ENCODE measurements around the gene NR1D2. TPM values are rescaled to one million over a fixed set of nuclear protein-coding genes. Genes with fewer than 3 reads are reported as not detected.

Gene NR1D2
- total RNA-seq, 1 donor = 70.6 TPM

DNA sequence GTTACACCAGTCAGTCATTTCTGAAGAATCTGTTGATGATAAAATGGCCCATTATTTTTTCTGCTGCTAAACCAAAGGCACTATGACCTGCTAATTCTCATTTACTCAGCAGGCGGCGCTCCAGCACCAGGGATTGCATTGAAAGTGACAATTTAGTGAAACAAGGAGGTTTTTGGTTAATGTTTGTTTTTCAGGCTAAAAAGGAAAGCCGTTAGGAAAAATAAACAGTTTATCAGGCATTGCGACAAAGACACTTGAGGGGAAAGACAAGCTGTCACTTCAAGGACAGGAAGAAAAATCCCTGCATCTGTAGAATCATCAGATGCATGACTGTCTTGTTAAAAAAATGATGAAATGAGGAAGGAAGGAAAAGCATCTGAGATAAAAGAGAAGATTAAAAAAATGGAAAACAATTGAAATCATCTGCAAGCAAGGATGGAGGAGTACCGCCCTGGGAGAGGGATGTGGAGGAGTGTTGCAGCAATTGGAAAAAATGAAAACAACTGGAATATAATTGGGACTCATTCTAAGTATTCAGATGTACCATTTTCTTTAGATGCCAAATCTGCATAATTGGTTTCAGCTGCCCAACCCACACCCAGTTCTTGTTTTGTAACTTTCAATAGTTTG, 54.0 kb downstream of the NR1D2 start:
- Histone ChIP-seq H4K20me1 (ENCODE audit: insufficient read depth, low read length) (no peaks in the 10 kb centered on the region), H3K27ac (ENCODE audit: low read depth, low read length) (no peak overlapping the region), H2AFZ (ENCODE audit: low read length) (no peak overlapping the region), H3K36me3 (ENCODE audit: insufficient read depth, low read length) (no peaks in the 10 kb centered on the region), H3K9me3 (ENCODE audit: low read depth, low read length) (no peaks in the 10 kb centered on the region), H3K27me3 (ENCODE audit: insufficient read depth, low read length) (peaks cover 12% of the 10 kb centered on the region), H3K4me2 (ENCODE audit: insufficient read depth, low read length) (peak overlapping the region; percentile 10), H3K4me3 (ENCODE audit: insufficient read depth, low read length) (no peak overlapping the region), H3K4me1 (ENCODE audit: insufficient read depth, low read length) (no peaks in the 10 kb centered on the region), H3K79me2 (ENCODE audit: insufficient read depth, low read length) (no peaks in the 10 kb centered on the region)
- DNase-seq (ENCODE audit: insufficient read length, low spot score, missing footprints) = peak; percentile 60
- peak; percentile 94 for TF ChIP-seq CTCF (IDR thresholded peaks at IDR 0.05; ENCODE audit: extremely low read depth, low read depth, low read length)

GRCh38 chr3:24002129-24002528, 57.0 kb downstream of the NR1D2 start:
- Histone ChIP-seq H3K27me3 (ENCODE audit: insufficient read depth, low read length) (peaks cover 12% of the 10 kb centered on the region), H3K27ac (ENCODE audit: low read depth, low read length) (no peak overlapping the region), H3K4me1 (ENCODE audit: insufficient read depth, low read length) (no peaks in the 10 kb centered on the region), H2AFZ (ENCODE audit: low read length) (no peak overlapping the region), H3K36me3 (ENCODE audit: insufficient read depth, low read length) (no peaks in the 10 kb centered on the region), H3K4me3 (ENCODE audit: insufficient read depth, low read length) (no peak overlapping the region), H4K20me1 (ENCODE audit: insufficient read depth, low read length) (no peaks in the 10 kb centered on the region), H3K4me2 (ENCODE audit: insufficient read depth, low read length) (no peak overlapping the region), H3K9me3 (ENCODE audit: low read depth, low read length) (no peaks in the 10 kb centered on the region), H3K79me2 (ENCODE audit: insufficient read depth, low read length) (no peaks in the 10 kb centered on the region)
- TF ChIP-seq CTCF (IDR thresholded peaks at IDR 0.05; ENCODE audit: extremely low read depth, low read depth, low read length) = no peak
- peak; percentile 25 for DNase-seq (ENCODE audit: insufficient read length, low spot score, missing footprints)

DNA sequence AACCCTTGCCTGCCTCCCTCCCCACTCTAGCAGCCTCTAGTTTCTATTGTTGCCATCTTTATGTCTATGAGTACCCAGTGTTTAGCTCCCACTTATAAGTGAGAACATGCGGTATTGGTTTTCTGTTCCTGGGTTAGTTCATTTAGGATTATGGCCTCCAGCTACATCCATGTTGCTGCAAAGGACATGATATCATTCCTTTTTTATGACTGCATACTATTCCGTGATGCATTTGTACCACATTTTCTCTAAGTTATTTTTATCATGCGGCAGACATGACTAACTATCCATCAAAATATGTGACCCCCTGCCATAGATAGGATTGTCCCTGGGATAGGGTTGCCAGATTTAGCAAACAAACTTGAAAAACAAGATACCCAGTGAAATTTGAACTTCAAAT, 58.4 kb downstream of the NR1D2 start:
- Histone ChIP-seq H3K4me3 (ENCODE audit: insufficient read depth, low read length) (no peak overlapping the region), H3K36me3 (ENCODE audit: insufficient read depth, low read length) (no peaks in the 10 kb centered on the region), H3K4me2 (ENCODE audit: insufficient read depth, low read length) (no peak overlapping the region), H2AFZ (ENCODE audit: low read length) (no peak overlapping the region), H3K79me2 (ENCODE audit: insufficient read depth, low read length) (no peaks in the 10 kb centered on the region), H3K27me3 (ENCODE audit: insufficient read depth, low read length) (peaks cover 12% of the 10 kb centered on the region), H4K20me1 (ENCODE audit: insufficient read depth, low read length) (no peaks in the 10 kb centered on the region), H3K9me3 (ENCODE audit: low read depth, low read length) (no peaks in the 10 kb centered on the region), H3K4me1 (ENCODE audit: insufficient read depth, low read length) (no peaks in the 10 kb centered on the region), H3K27ac (ENCODE audit: low read depth, low read length) (no peak overlapping the region)
- no peak for DNase-seq (ENCODE audit: insufficient read length, low spot score, missing footprints)
- no peak for TF ChIP-seq CTCF (IDR thresholded peaks at IDR 0.05; ENCODE audit: extremely low read depth, low read depth, low read length)

GRCh38 chr3:24004171-24004938, 59.3 kb downstream of the NR1D2 start:
- H3K27me3 ChIP-seq (ENCODE audit: insufficient read depth, low read length) = peaks cover 12% of the 10 kb centered on the region

More at GRCh38 chr3:24004171-24004938, 59.3 kb downstream of the NR1D2 start:
- Histone ChIP-seq H3K79me2 (ENCODE audit: insufficient read depth, low read length) (no peaks in the 10 kb centered on the region), H3K4me3 (ENCODE audit: insufficient read depth, low read length) (no peak overlapping the region), H4K20me1 (ENCODE audit: insufficient read depth, low read length) (no peaks in the 10 kb centered on the region), H2AFZ (ENCODE audit: low read length) (no peak overlapping the region), H3K9me3 (ENCODE audit: low read depth, low read length) (no peaks in the 10 kb centered on the region), H3K4me1 (ENCODE audit: insufficient read depth, low read length) (no peaks in the 10 kb centered on the region), H3K27ac (ENCODE audit: low read depth, low read length) (no peak overlapping the region), H3K4me2 (ENCODE audit: insufficient read depth, low read length) (no peak overlapping the region), H3K36me3 (ENCODE audit: insufficient read depth, low read length) (no peaks in the 10 kb centered on the region)
- TF ChIP-seq CTCF (IDR thresholded peaks at IDR 0.05; ENCODE audit: extremely low read depth, low read depth, low read length) = no peak
- no peak for DNase-seq (ENCODE audit: insufficient read length, low spot score, missing footprints)
